Vagina (tissue), 2 donors: Measurements from ENCODE around the gene PARD3. TPM values are rescaled to one million over a fixed set of nuclear protein-coding genes. Genes with fewer than 3 reads are reported as not detected.

ENCODE experiments used
- DNase-seq, 2 donors: peaks; one replicate each; pipeline ENCODE4 v3.0.0-alpha.2; 2017; ENCODE audit errors: extremely low spot score in 2 of 2
- H3K27ac ChIP-seq: fragments of 200-600 bp; sonication (generic); one replicate; pipeline ENCODE4 v1.5.1; 2019
- H3K27me3 ChIP-seq: fragments of 200-600 bp; sonication (generic); one replicate; pipeline ENCODE4 v1.5.1; 2019
- H3K36me3 ChIP-seq, 2 donors: fragments of 200-600 bp; sonication (generic); one replicate each; pipeline ENCODE4 v1.5.1; 2017 to 2019
- H3K4me1 ChIP-seq: fragments of 200-600 bp; sonication (generic); one replicate; pipeline ENCODE4 v1.5.1; 2019
- H3K4me3 ChIP-seq, 2 donors: fragments of 200-600 bp; sonication (generic); 1 replicate in 1 of 2; 2 replicates in 1 of 2; pipeline ENCODE4 v1.5.1; 2016 to 2019
- H3K9me3 ChIP-seq: fragments of 200-600 bp; sonication (generic); one replicate; pipeline ENCODE4 v1.5.1; 2019
- CTCF ChIP-seq, 3 experiments: fragments of 450-650 bp in 2 of 3; fragments of 200-600 bp in 1 of 3; sonication (generic) in 1 of 3; IDR thresholded peaks; one replicate each; pipeline ENCODE4 v1.5.1; 2017 to 2019; ENCODE audit warnings: antibody characterized with exemption in 3 of 3, mild to moderate bottlenecking in 2 of 3, moderate library complexity in 2 of 3
- POLR2A ChIP-seq, 2 donors: fragments of 450-650 bp; IDR thresholded peaks; one replicate each; pipeline ENCODE4 v1.6.1; 2017; ENCODE audit warnings: antibody characterized with exemption in 2 of 2, mild to moderate bottlenecking in 2 of 2, moderate library complexity in 2 of 2
- POLR2AphosphoS5 ChIP-seq, 2 donors: sonication (generic); formaldehyde crosslinking; IDR thresholded peaks; one replicate each; pipeline ENCODE4 v1.9.0; 2017; ENCODE audit warnings: antibody characterized with exemption in 2 of 2, mild to moderate bottlenecking in 2 of 2, low read depth in 1 of 2; ENCODE audit not compliant: insufficient read depth in 1 of 2
- intact Hi-C: fragments of 100-400 bp; cut with DNase I; formaldehyde crosslinking; loops from one replicate; pipeline ENCODE4 v1.15.1; 2023
- total RNA-seq: library from RNA; depleted of rRNA; stranded (reverse); fragments of >200 nt; gene quantifications from one replicate; pipeline ENCODE4 v1.2.3, GENCODE V29; 2016

PARD3 gene
- total RNA-seq, 1 donor from 2014 or later: 95.5 TPM

DNA sequence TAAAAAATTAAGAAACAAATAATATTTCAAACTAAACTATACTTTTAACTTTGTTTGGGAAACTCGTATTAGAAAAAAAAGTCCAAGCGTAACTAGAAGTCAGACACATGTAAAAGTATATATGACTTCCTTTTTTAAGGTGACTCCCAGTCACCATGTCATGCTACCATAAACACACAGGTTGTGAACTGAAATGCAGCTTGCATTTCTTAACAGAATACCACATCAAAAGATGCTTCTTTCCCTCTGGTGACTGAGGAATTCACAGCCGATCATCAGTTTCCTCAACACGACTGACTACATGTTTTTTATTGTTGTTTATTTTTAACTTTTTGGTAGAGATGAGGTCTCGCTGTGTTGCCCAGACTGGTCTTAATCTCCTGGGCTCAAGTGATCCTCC is 445.0 kb downstream of the PARD3 start:
- Histone ChIP-seq H3K4me3 (no peak overlapping the region), H3K4me1 (no peaks in the 10 kb centered on the region), H3K36me3 (no peaks in the 10 kb centered on the region), H3K27ac (no peak overlapping the region), H3K27me3 (no peaks in the 10 kb centered on the region), H3K9me3 (no peaks in the 10 kb centered on the region)
- no peak for DNase-seq
- TF ChIP-seq POLR2AphosphoS5 (IDR thresholded peaks at IDR 0.05; ENCODE audit: insufficient read depth in 1 of 2, low read depth in 1 of 2): no peak
- no peak for TF ChIP-seq POLR2A (IDR thresholded peaks at IDR 0.05)
- TF ChIP-seq CTCF (IDR thresholded peaks at IDR 0.05): no peak
- intact Hi-C loops: no loop called here

GRCh38 chr10:34369120-34369519 is 446.0 kb downstream of the PARD3 start:
- no peaks in the 10 kb centered on the region for H3K4me1 ChIP-seq
- no peaks in the 10 kb centered on the region for H3K9me3 ChIP-seq
- intact Hi-C loops: no loop called here
- no peak for DNase-seq
- no peak overlapping the region for H3K4me3 ChIP-seq
- no peak overlapping the region for H3K27ac ChIP-seq
- TF ChIP-seq POLR2AphosphoS5 (IDR thresholded peaks at IDR 0.05; ENCODE audit: insufficient read depth in 1 of 2, low read depth in 1 of 2) (no peak), POLR2A (IDR thresholded peaks at IDR 0.05) (no peak), CTCF (IDR thresholded peaks at IDR 0.05) (no peak)
- H3K36me3 ChIP-seq: no peaks in the 10 kb centered on the region
- no peaks in the 10 kb centered on the region for H3K27me3 ChIP-seq

DNA sequence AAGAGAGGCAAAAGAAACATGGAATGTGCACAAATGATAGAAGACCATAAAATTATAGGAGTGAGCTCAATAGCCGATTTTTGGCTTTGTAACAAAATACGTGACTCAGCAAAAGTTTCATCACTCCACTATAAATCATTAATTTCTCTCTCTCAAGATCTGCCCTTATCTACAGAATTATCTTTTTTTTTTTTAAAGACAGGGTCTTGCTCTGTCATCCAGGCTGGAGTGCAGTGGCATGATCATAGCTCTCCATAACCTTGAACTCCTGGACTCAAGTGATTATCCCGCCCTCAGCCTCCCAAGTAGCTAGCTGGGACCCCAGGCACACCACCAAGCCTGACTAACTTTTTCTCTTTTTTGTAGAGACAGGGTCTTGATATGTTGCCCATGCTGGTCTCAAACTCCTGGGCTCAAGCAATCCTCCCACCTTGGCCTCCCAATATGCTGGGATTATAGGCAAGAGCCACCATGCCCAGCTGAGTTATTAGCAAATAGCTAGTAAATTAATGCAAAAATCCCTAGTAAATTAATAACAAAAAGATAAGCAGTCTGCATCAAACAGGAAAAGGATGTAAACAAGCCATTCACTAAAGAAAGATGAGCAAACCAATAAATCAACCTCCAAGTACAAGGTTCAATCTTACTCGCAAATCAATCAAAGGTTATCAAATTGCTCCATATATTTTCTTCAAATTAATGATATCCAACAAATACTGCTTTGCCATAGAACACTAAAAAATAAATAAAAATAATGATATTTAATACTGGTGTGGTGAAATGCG is 450.7 kb downstream of the PARD3 start:
- H3K27me3 ChIP-seq: no peaks in the 10 kb centered on the region
- no peak for DNase-seq
- H3K27ac ChIP-seq: no peak overlapping the region
- intact Hi-C loops: no loop called here
- H3K9me3 ChIP-seq: no peaks in the 10 kb centered on the region
- TF ChIP-seq CTCF (IDR thresholded peaks at IDR 0.05): no peak
- TF ChIP-seq POLR2AphosphoS5 (IDR thresholded peaks at IDR 0.05; ENCODE audit: insufficient read depth in 1 of 2, low read depth in 1 of 2): no peak
- no peak for TF ChIP-seq POLR2A (IDR thresholded peaks at IDR 0.05)
- no peak overlapping the region for H3K4me3 ChIP-seq
- no peaks in the 10 kb centered on the region for H3K36me3 ChIP-seq
- no peaks in the 10 kb centered on the region for H3K4me1 ChIP-seq

GRCh38 chr10:34360984-34361383 is 454.1 kb downstream of the PARD3 start:
- H3K36me3 ChIP-seq: peaks cover 0 to 10% of the 10 kb centered on the region in 2 donors
- intact Hi-C loops: no loop called here
- DNase-seq: no peak

More at GRCh38 chr10:34360984-34361383, 454.1 kb downstream of the PARD3 start:
- Histone ChIP-seq H3K4me1 (no peaks in the 10 kb centered on the region), H3K27ac (no peak overlapping the region), H3K27me3 (no peaks in the 10 kb centered on the region), H3K4me3 (no peak overlapping the region), H3K9me3 (no peaks in the 10 kb centered on the region)
- TF ChIP-seq POLR2AphosphoS5 (IDR thresholded peaks at IDR 0.05; ENCODE audit: insufficient read depth in 1 of 2, low read depth in 1 of 2) (no peak), POLR2A (IDR thresholded peaks at IDR 0.05) (no peak), CTCF (IDR thresholded peaks at IDR 0.05) (no peak)
